Activated naive CD8-positive, alpha-beta T cell treated with anti-CD3 and anti-CD28 coated beads, Interleukin-2, amount 50 U/mL, for 24 hours (primary cell): Measurements from ENCODE around the gene PPP1R3G.
"Not testable (repeated sequence)": the region's sequence is repeated elsewhere in the genome, so short reads cannot be mapped to it uniquely, and the experiment has no call there.

Experiments used
- ATAC-seq: fragments of 150-1000 bp; cut with Tn5 transposase; one replicate; pipeline ENCODE4 v1.10.0; 2021
- DNase-seq: peaks from one replicate; pipeline ENCODE4 v3.0.0; 2021
- H3K27ac Mint-ChIP-seq: one replicate; pipeline ENCODE4 v1.8.0; 2021; ENCODE audit warnings: mild to moderate bottlenecking, mixed read lengths
- H3K27me3 Mint-ChIP-seq: one replicate; pipeline ENCODE4 v1.8.0; 2021; ENCODE audit warnings: mixed read lengths
- H3K36me3 Mint-ChIP-seq: one replicate; pipeline ENCODE4 v1.8.0; 2021; ENCODE audit warnings: low read depth, mixed read lengths
- H3K4me1 Mint-ChIP-seq: one replicate; pipeline ENCODE4 v1.8.0; 2021; ENCODE audit warnings: mixed read lengths
- H3K4me3 Mint-ChIP-seq: one replicate; pipeline ENCODE4 v1.8.0; 2021; ENCODE audit warnings: mild to moderate bottlenecking, moderate library complexity, mixed read lengths
- H3K9me3 Mint-ChIP-seq: one replicate; pipeline ENCODE4 v1.8.0; 2021; ENCODE audit warnings: mixed read lengths

Gene PPP1R3G

DNA sequence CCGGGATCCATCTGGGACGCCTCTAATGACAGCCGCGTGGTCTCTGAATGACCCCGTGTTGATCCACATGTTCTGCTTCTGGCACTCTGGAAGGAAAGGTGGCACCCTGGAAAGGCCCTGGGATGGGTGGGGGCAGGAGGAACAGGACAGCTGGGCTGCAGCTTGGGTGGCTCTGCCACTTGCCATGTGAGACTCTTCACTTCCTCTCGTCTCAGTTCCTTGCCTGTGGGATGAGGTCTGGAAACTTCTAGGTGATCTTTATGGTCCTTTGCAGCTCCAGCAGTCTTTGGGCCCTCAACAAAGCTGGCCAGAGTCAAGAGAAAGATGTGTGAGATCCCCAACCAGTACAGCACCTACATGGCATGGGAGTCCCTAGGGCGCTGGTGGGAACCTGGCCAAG, 26.5 kb downstream of the PPP1R3G start:
- ATAC-seq: no peak
- Mint-ChIP-seq H3K36me3 (peaks cover 8% of the 10 kb centered on the region), H3K9me3 (no peaks in the 10 kb centered on the region), H3K4me3 (no peak overlapping the region), H3K27me3 (no peaks in the 10 kb centered on the region), H3K27ac (no peak overlapping the region), H3K4me1 (no peaks in the 10 kb centered on the region)
- DNase-seq: no peak

DNA sequence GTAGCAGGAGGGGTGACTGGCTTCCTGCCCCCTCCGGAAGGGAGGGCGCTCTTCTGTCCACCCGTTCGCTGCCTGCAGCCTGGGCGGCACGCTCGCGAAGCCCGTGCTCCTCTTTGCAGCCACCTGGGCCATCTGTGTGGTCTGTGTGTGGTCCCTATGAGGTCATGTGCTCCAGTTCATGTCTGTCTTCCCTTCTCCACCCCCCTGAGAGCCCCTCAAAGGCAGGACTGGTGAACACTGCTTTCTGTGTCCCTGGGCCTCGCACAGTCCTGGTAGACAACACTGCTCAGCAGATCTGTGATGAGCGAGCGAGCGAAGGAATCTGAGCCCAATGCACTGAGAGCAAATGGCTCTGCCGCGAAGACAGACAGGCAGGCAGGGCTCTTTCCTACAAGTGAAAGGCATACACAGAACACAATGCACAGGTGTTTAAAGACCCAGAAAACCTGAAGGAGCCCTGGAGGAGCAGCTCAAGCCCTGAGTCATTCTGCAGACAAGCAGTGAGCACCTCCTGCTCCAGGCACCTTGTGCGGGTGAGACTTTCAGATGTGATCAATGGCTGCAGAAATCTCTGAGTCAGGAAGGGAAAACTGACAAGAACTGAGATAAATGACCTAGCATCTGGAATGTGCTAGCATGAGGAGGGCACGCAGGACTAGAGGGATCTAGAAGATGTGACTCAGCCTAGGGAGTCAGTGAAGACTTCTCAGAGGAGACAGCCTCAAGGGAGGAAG, 27.1 kb downstream of the PPP1R3G start:
- DNase-seq: no peak
- no peak overlapping the region for H3K4me3 Mint-ChIP-seq
- no peak for ATAC-seq
- H3K36me3 Mint-ChIP-seq: peaks cover 8% of the 10 kb centered on the region
- no peak overlapping the region for H3K27ac Mint-ChIP-seq
- H3K9me3 Mint-ChIP-seq: no peaks in the 10 kb centered on the region
- H3K4me1 Mint-ChIP-seq: no peaks in the 10 kb centered on the region
- no peaks in the 10 kb centered on the region for H3K27me3 Mint-ChIP-seq

DNA sequence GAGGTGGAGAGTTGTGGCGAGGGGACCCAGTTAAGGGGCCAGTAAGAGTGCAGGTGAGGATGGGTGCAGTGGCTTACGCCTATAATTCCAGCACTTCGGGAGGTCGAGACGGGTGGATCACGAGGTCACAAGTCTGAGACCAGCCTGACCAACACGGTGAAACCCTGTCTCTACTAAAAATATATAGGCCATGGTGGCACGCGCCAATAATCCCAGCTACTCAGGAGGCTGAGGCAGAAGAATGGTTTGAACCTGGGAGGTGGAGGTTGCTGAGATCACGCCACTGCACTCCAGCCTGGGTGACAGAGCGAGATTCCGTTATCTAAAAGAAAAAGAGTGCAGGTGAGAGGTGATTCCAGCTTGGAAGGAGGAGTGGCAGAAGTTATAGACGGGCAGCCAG, 28.0 kb downstream of the PPP1R3G start:
- ATAC-seq: no peak
- H3K4me3 Mint-ChIP-seq: no peak overlapping the region
- no peaks in the 10 kb centered on the region for H3K27me3 Mint-ChIP-seq
- peaks cover 8% of the 10 kb centered on the region for H3K36me3 Mint-ChIP-seq
- no peak overlapping the region for H3K27ac Mint-ChIP-seq
- no peaks in the 10 kb centered on the region for H3K9me3 Mint-ChIP-seq
- H3K4me1 Mint-ChIP-seq: no peaks in the 10 kb centered on the region
- DNase-seq: no peak

DNA sequence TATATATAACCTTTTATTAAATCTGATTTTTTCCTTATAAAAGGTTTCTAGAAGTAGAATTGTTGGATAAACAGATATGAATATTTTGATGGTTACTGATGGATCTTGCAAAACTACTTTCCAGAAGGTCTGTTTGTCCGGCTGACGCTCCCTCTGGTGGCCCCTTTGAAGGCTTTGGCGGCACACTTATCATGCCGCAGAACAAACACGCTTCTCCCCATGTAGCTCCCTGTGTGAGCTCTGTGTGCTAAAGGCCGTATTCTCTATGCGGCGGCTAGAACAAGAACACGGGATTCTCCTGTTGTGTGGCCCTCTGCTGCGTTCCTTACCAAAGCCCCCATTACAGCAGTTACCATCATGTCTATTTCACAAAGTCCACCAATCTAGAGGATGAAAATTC, 30.0 kb downstream of the PPP1R3G start:
- no peak overlapping the region for H3K4me3 Mint-ChIP-seq
- H3K27ac Mint-ChIP-seq: no peak overlapping the region
- no peak for ATAC-seq
- DNase-seq: no peak
- H3K27me3 Mint-ChIP-seq: no peaks in the 10 kb centered on the region
- H3K4me1 Mint-ChIP-seq: no peaks in the 10 kb centered on the region
- H3K36me3 Mint-ChIP-seq: peaks cover 7% of the 10 kb centered on the region
- H3K9me3 Mint-ChIP-seq: no peaks in the 10 kb centered on the region

DNA sequence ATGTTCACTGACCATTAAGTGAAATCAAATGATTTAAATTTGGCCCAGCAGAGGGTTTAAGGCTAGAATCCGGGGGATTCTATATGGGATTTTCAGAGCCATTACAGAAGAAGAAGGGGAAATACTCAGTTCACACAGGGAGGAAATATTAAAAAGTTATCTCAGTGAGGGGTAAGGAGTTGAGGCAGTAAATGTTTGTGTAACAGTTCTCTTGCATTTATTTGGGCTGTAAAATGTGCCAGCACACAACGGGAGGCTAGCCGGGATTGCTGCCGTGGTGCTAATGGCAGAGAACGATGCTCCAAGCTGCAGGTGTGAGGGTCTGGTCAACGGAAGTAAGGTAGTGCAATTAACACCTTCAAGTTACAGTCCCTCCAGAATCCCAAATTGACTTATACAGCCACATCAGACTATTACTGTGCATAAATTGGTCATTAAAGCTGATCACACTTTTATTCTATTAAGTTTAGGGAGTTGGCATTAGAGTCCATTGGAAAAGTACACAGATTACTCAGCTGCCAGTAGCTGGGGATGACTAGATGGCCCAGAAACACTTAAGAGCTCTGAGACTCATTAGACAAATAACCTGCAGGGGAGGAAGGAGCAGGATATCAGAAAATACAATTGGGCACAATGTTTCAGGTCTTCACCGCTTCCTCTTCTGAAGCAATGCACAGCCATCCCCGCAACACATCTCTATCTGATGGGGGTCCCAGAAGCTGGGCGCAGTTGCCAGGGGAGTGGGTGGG, 31.3 kb downstream of the PPP1R3G start:
- no peak overlapping the region for H3K4me3 Mint-ChIP-seq
- no peak for ATAC-seq
- H3K27ac Mint-ChIP-seq: no peak overlapping the region
- H3K27me3 Mint-ChIP-seq: no peaks in the 10 kb centered on the region
- H3K4me1 Mint-ChIP-seq: no peaks in the 10 kb centered on the region
- DNase-seq: no peak
- peaks cover 3% of the 10 kb centered on the region for H3K36me3 Mint-ChIP-seq
- H3K9me3 Mint-ChIP-seq: no peaks in the 10 kb centered on the region

DNA sequence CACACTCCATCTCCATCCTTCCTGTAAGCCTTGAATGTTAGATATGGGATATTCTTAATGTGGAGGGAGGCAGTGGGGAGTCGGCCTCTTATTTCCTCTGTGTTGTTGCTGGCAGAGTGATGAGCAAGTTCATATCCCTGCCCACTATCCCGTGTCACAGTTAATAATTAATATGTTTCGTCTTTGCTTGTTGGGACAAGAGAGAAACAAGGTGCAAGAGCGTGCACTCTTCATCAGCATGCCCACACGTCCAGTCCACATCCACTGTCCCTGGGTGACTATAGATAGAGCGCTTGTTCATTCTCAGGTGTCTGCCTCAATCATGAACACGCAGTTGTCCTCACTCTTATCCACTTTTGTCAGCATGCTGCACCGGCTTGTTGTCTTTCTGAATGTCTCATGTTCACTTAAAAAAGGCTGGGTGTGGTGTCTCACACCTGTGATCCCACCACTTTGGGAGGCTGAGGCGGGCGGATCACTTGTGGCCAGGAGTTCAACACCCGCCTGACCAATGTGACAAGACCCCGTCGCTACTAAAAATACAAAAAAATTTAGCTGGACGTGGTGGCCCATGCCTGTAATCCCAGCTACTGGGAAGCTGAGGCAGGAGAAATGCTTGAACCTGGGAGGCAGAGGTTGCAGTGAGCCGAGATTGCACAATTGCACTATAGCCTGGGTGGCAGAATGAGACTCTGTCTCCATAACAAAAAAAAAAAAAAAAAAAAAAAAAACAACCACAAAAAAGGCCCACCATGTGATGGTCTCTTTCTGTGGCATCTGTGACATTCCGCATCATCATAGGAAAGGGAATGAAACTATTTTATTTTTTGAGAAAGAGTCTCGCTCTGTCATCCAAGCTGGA, 34.2 kb downstream of the PPP1R3G start:
- no peak overlapping the region for H3K4me3 Mint-ChIP-seq
- no peaks in the 10 kb centered on the region for H3K27me3 Mint-ChIP-seq
- H3K4me1 Mint-ChIP-seq: no peaks in the 10 kb centered on the region
- DNase-seq (no peak), ATAC-seq (no peak)
- H3K36me3 Mint-ChIP-seq: no peaks in the 10 kb centered on the region
- H3K27ac Mint-ChIP-seq: no peak overlapping the region
- H3K9me3 Mint-ChIP-seq: no peaks in the 10 kb centered on the region

DNA sequence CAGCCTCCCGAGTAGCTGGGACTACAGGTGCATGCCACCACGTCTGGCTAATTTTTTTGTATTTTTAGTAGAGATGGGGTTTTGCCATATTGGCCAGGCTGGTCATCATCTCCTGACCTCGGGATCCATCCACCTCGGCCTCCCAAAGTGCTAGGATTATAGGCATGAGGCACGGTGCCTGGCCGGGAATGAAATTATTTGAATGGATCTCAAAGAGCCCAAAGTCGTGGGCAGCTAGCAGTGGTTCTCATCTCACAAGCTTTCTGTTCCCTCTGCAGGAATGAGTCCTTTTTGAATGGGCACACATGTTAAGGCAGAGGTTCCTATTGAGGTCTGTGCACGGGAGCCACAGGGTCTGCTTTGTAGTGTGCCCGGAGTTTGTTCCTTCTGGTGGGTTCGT, 34.9 kb downstream of the PPP1R3G start:
- DNase-seq (no peak), ATAC-seq (no peak)
- H3K4me3 Mint-ChIP-seq: no peak overlapping the region
- H3K36me3 Mint-ChIP-seq: no peaks in the 10 kb centered on the region
- H3K9me3 Mint-ChIP-seq: no peaks in the 10 kb centered on the region
- H3K27ac Mint-ChIP-seq: no peak overlapping the region
- H3K4me1 Mint-ChIP-seq: no peaks in the 10 kb centered on the region
- no peaks in the 10 kb centered on the region for H3K27me3 Mint-ChIP-seq

DNA sequence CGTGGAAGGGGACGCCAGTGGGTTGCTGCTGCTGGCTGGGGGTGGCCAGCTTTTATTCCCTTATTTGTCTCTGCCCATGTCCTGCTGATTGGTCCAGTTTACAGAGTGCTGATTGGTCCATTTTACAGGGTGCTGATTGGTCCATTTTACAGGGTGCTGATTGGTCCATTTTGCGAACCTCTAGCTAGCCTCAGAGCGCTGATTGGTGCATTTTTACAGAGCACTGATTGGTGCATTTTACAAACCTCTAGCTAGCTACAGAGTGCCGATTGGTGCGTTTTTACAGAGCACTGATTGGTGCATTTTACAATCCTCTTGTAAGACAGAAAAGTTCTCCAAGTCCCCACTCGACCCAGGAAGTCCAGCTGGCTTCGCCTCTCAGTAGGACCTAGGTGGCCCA, 35.4 kb downstream of the PPP1R3G start:
- not testable (repeated sequence) for H3K4me1 Mint-ChIP-seq, H3K27me3 Mint-ChIP-seq, DNase-seq, H3K27ac Mint-ChIP-seq, H3K9me3 Mint-ChIP-seq, ATAC-seq, H3K4me3 Mint-ChIP-seq, H3K36me3 Mint-ChIP-seq

DNA sequence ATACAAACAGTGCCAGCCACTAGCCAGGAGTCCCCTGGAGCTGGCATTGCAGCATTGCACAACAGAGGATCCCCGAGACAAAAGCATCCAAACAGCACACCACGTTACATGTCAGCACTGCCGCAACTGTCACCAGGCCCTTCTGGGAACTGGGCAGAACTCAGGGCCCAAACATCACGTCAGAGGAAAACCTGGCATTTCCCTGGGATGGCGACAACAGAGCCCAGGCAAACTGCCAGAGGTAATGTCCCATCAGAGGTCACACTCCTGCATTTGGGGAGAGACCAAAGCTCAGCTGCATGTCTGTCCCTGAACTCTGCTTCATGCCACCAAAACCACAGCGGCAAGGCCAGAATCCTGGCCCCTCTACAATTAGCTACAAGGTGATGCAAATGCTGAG, 36.3 kb downstream of the PPP1R3G start:
- Mint-ChIP-seq H3K4me3 (no peak overlapping the region), H3K4me1 (no peaks in the 10 kb centered on the region), H3K27me3 (no peaks in the 10 kb centered on the region), H3K36me3 (no peaks in the 10 kb centered on the region), H3K9me3 (no peaks in the 10 kb centered on the region), H3K27ac (no peak overlapping the region)
- no peak for ATAC-seq
- no peak for DNase-seq

DNA sequence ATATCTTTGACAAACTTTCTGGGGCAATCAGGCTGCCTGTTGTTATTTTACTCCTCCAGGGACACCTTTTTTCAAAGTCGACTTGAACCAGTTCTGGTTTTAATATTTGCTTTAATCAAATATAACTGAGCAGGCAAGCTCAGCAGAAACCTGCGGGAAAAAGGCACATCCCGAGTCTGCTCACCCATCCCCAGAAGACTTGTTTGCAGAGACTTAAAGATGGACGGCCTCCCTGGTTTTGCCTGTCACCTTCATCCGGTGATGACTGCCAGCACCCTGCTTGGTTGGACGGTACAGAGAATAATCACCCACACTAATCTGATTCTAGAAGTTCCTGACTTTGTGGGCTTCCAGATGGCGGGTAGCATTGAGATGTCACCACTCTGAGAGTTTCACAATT, 36.8 kb downstream of the PPP1R3G start:
- H3K27me3 Mint-ChIP-seq: no peaks in the 10 kb centered on the region
- H3K36me3 Mint-ChIP-seq: no peaks in the 10 kb centered on the region
- no peaks in the 10 kb centered on the region for H3K4me1 Mint-ChIP-seq
- DNase-seq (no peak), ATAC-seq (no peak)
- H3K9me3 Mint-ChIP-seq: no peaks in the 10 kb centered on the region
- H3K27ac Mint-ChIP-seq: no peak overlapping the region
- H3K4me3 Mint-ChIP-seq: no peak overlapping the region

DNA sequence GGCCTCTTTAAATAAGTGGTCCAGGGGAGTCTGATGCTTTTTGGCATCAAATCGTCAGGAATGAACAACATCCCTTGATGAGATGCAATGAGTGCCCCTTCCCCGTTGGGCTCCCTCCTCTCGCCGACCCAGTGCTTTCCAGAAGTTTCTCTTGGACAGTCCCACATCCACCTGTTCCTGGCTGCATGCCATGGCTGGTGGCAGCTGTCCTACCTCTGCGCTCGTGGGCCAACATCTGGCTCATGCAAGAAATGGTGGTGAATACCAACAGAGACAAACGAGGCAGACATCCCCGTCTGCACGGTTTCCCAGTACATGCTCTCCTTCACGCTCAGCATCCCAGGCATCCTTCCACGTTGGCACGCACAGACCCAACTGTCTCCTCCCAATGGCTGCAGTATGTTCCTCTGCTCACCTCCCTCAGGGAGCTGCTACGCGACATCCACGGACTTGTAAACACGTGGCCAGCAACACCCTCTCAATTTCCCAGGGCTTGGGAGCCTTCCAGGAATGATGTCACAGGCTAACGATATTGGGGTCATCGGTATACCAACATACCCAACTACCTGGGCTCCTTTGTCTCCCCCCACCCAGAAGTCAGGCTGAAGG, 37.5 kb downstream of the PPP1R3G start:
- H3K27ac Mint-ChIP-seq: no peak overlapping the region
- H3K4me1 Mint-ChIP-seq: no peaks in the 10 kb centered on the region
- no peak overlapping the region for H3K4me3 Mint-ChIP-seq
- H3K27me3 Mint-ChIP-seq: no peaks in the 10 kb centered on the region
- ATAC-seq (no peak), DNase-seq (no peak)
- H3K9me3 Mint-ChIP-seq: no peaks in the 10 kb centered on the region
- no peaks in the 10 kb centered on the region for H3K36me3 Mint-ChIP-seq

DNA sequence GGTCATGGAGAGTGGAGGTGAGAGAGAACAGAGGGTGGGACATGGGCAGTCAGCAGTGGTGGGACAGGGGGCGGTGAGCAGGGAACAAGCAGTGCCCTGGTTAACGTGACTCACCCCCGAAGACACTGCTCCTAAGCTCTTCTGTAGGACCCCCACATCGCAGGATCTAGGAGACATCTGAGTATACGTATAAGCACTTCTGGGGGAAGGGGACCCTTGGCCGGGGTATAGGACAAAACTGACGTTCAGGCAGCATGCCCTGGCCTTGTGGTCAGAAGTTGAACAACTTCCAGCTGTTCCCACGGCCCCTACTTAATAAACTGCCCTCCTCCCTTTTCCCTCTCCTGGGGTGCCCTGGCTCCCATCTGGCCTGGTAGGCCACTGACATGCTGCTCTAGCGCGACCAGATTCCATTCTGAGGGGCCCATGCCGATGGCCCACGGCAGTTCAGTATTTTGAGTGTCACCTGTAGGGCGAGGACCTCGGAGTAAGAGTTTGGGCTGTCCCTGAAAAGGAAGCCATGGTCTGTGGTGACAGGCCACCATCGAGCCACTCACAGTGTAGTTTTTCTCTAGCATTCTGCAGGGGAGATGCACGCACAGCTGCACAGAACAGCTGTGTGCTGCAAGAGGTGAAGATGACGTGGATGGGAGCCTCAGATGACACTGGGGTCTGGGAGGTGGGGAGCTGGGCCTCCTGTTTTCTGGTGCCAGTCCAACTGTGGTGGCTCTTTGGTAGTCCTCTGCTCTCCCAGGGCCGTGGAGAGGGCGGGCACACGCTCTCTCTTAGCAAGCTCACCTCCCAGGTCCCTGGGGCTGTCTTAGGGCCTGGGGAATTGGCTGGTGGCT, 38.4 kb downstream of the PPP1R3G start:
- Mint-ChIP-seq H3K27me3 (no peaks in the 10 kb centered on the region), H3K36me3 (no peaks in the 10 kb centered on the region)
- ATAC-seq: no peak

DNA sequence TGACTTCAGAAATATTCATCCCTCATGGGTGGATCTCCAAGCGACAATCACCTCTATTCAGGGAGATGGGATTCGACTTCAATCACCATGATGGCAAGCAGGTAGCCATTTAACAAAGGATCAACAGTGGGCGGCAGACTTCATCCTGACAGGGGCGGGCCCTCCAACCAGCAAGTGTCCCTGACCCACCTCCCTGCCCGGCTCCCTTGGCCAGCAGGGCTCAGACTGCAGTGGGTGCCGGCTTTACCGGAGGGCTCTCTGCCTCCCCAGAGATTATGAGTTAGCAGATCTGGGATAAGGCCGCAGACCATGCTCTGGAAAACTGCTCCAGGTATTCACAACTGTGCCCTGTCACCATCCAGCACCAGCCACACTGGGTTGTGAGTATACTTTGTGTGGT, 39.4 kb downstream of the PPP1R3G start:
- Mint-ChIP-seq H3K9me3 (no peaks in the 10 kb centered on the region), H3K36me3 (no peaks in the 10 kb centered on the region), H3K4me3 (no peak overlapping the region), H3K27me3 (no peaks in the 10 kb centered on the region), H3K27ac (no peak overlapping the region), H3K4me1 (no peaks in the 10 kb centered on the region)
- DNase-seq (no peak), ATAC-seq (no peak)

More for the DNA sequence above, 38.4 kb downstream of the PPP1R3G start:
- Mint-ChIP-seq H3K4me1 (no peaks in the 10 kb centered on the region), H3K27ac (no peak overlapping the region), H3K9me3 (no peaks in the 10 kb centered on the region), H3K4me3 (no peak overlapping the region)
- DNase-seq: no peak
